Measurements from ENCODE around the gene DNAAF9.

Gene DNAAF9

DNA sequence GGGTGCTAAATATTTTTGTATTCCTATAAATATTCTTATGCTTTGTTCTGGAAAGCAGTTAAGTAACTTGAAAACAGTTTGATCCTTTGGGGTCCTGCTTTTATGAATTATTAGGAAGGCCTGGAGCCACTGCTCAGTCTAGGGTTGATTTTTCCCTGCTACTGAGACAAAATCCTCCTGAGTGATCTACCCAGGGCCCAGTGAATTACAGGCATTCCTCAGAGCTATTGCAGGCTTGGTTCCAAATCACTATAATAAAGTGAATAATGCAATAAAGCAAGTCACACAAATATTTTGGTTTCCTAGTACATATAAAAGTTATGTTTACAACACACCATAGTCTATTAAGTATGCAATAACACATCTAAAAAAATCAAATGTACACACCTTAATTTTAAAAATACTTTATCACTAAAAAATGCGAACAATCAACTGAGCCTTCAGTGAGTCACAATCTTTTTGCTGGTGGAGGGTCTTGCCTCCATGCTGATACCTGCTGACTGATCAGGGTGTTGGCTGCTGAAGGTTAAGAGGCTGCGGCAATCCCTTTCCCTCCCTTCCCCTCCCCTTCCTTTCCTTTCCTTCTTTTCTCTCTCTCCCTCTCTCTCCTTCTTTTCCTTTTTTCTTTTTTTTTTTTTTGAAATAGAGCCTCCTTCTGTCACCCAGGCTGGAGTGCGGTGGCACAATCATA, 43.0 kb downstream of the DNAAF9 start:
- no peak for DNase-seq

DNA sequence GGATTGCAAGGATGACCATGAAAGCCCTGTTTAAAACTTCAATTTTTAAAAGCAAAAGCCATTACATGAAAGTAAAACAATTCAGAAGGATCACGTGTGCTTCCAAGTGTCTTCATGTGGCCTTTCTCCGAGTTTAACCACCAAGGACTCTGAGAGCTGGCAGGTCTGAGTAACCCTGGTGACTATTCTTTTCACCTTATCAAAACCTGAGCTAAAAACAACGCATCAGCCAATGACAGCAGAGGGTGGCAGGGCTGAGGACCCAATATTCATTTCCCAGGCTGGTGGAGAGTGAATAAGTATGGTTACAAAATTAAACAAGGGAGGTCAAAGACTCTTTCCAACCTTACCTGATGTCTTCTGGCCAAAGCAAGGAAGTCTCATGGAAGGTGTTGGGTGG, 46.7 kb downstream of the DNAAF9 start:
- DNase-seq: no peak

GRCh38 chr20:3358676-3359340, 48.7 kb downstream of the DNAAF9 start:
- no peak for DNase-seq
